GM21528 (cell line): ENCODE data around the gene DNAAF5.
A peak's percentile ranks its signal among the peaks of the same experiment; 100 is the strongest.
"Not testable (repeated sequence)": the region's sequence is repeated elsewhere in the genome, so short reads cannot be mapped to it uniquely, and the experiment has no call there.

Experiments used
- ATAC-seq: cut with Tn5 transposase; IDR thresholded peaks from one replicate; pipeline ENCODE4 v1.9.1; 2021; ENCODE audit warnings: mild to moderate bottlenecking, moderate library complexity; ENCODE audit not compliant: unreplicated experiment, low FRiP score

DNAAF5 gene

GRCh38 chr7:801940-802381, 75.5 kb downstream of the DNAAF5 start:
- no peak for ATAC-seq

- no peak for ATAC-seq
Observed at GRCh38 chr7:802500-803242, 76.2 kb downstream of the DNAAF5 start.

GRCh38 chr7:803243-803635, 76.7 kb downstream of the DNAAF5 start:
- ATAC-seq = no peak

- not testable (repeated sequence) for ATAC-seq
Observed at GRCh38 chr7:803796-804195, 77.3 kb downstream of the DNAAF5 start.

GRCh38 chr7:805261-805660, 78.8 kb downstream of the DNAAF5 start:
- ATAC-seq = no peak

- ATAC-seq = no peak
Observed at GRCh38 chr7:815284-816216, 89.1 kb downstream of the DNAAF5 start.

GRCh38 chr7:816300-816750, 89.8 kb downstream of the DNAAF5 start:
- peak; percentile 87 for ATAC-seq

- ATAC-seq = peak; percentile 33
Observed at GRCh38 chr7:816751-817671, 90.5 kb downstream of the DNAAF5 start.

GRCh38 chr7:818031-818699, 91.7 kb downstream of the DNAAF5 start:
- no peak for ATAC-seq

GRCh38 chr7:820341-820740, 93.8 kb downstream of the DNAAF5 start:
- no peak for ATAC-seq

GRCh38 chr7:821688-822087, 95.2 kb downstream of the DNAAF5 start:
- no peak for ATAC-seq

- no peak for ATAC-seq
Observed at GRCh38 chr7:822692-823276, 96.3 kb downstream of the DNAAF5 start.

GRCh38 chr7:823649-824048, 97.2 kb downstream of the DNAAF5 start:
- no peak for ATAC-seq

- no peak for ATAC-seq
Observed at GRCh38 chr7:824081-824480, 97.6 kb downstream of the DNAAF5 start.

- ATAC-seq = no peak
Observed at GRCh38 chr7:824664-825063, 98.2 kb downstream of the DNAAF5 start.

GRCh38 chr7:825386-825785, 98.9 kb downstream of the DNAAF5 start:
- no peak for ATAC-seq

- ATAC-seq = no peak
Observed at GRCh38 chr7:826230-826917, 99.9 kb downstream of the DNAAF5 start.

- ATAC-seq = no peak
Observed at GRCh38 chr7:828793-829561, 102.5 kb downstream of the DNAAF5 start.
